NCI-H1436 (cell line): ENCODE measurements around the gene WDR72.
"Not testable (repeated sequence)": the region's sequence is repeated elsewhere in the genome, so short reads cannot be mapped to it uniquely, and the experiment has no call there.

Experiments
- DNase-seq: peaks from one replicate; lab custom pipeline; 2025; lab: John Stamatoyannopoulos, UW

WDR72 gene

DNA sequence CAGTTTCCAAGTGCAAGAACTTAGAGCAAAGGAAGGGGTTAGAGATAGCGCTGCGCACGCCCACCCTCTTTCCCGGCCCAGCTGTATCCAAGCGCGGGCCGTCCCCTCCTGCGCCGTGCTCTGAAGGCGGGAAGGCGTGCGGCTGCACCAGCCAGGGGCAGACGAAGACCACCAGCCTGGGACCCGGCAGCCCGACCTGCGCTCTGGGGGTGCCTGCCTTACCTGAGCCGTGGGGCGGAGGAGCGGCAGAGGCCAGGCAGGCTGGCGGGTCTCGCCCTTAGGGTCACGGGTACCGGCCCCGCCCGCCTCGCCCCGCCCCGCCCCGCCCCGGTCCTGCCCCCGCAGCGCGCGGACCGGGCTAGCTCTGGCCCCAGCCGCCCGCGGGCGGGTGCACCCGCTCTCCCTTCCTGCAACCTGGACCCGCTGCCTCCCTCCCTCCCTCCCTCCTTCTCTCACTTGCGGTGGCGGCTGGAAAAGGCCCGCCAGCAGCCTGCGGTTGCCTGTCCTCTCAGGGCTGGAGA, at the start of gene WDR72:
WDR72 (minus strand) TSS at position 253 of the 521 bp plus-strand sequence. CDS start 26,514 bp downstream, outside the sequence.
- no peak for DNase-seq

DNA sequence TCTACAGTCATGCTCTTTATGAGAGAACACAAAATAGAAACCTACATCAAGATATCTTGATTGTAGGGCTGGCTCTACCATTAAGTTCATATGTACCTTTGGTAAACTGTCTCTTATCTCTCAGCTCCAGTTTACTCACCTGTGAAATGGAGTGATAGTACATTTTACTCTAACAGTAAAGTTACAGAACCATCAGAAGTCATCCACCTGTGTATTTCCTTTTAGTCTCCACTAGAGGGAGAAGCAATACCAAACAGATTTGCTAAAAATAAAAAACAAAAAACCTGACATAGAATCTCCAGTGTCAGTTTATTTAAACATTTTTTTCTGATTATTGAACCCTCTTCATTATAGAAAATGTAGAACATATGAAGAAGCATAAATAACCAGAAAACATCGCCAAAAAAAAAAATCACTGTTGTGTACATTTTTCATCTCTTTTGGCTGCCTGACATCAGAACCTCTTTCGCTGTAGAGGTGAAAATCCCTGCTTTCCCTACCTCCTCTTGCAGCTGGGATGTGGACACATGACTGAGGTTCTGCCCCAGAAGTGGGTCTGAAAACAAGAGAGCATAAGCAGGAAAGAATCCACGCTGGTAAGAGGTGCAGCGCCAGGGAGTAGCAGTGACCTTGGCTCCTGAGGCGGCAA, 48.7 kb upstream of the WDR72 start:
- DNase-seq: no peak

DNA sequence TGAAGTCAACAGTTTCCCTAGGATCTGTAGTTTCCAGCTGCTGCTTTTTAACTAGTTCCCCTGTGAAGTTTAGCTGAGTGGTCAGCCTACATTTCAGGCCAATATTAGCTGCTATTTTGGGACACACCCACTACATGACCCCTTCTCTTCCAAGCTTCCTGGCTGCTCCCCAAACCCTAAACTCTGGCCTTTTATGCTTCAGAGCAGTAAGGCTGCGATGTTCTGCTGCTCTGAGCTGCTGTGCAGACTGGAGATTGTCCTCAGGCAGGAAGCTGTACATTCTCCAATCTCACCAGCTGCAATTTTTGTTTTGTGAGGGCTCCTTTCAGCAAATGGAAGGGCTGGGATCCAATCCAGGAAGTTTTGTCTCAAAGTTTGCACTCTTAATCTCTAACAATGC, 48.0 kb upstream of the WDR72 start:
- DNase-seq: no peak

DNA sequence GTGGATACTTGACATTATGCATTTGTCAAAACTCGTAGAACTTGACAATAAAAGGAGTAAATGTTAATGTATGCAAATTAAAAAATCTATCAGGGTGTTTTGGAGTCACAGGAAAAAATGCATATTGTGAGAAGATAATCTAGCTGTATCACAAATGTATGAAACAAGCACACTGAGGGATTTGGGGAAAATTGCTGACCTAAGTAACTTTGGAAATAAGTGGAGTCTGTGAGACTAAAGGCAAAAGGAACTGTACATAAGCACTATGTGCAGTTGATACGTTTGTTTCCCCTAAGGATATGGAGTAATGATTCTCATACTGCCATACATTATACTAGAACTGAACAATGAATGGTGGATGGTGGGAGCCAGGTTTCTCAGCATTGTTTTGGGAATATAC, 43.2 kb upstream of the WDR72 start:
- DNase-seq: no peak

DNA sequence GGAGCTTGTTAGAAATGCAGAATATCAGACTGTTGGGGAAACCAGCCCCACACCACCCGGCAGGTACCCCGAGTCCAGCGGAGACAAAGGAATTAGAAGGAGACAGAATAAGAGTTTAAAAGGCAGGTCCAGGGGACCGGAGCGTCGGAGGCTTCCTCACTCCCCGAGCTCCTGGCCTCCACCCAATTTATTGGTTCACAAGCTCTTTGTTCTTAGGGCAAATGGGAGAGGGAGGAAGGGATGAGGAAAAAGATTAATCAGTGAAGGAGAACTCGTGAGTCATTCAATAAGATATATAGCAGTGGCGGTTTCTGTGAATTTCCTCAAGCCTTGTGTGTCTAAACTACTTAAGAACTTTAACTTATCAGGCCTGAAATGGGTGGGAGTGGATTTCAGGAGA, 32.1 kb upstream of the WDR72 start:
- no peak for DNase-seq

DNA sequence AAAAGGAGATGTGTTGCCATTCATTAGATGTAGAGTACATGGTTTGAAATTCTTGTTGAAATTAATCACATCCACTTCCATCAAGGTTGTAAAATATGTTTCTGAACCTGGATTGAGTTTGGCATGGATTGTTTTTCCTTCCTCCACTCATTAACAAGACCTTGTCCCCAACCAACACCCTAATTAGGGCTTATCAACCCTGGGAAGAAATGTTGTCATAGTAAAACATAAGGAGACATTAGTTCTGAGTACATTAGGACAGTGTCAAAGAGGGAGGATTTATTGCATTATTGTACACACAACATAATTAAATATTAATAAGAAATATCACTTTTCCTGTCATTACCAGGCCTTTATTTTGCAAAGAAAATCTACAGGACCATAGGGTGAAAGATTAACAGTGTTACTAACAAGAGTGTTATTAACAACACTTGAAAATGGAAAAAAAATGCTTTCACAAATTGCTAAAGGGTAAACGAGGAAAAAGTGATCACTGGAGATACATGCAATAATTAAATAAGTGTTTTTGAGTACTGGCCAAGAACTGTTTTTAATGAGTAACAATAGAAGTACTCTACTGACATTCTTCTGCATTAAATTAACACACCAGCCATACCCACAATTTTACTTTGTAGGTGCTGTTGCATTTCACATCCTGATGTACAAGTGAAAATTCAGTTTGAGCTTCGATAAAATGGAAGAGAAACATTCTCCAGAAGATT, 30.4 kb upstream of the WDR72 start:
- DNase-seq: no peak

DNA sequence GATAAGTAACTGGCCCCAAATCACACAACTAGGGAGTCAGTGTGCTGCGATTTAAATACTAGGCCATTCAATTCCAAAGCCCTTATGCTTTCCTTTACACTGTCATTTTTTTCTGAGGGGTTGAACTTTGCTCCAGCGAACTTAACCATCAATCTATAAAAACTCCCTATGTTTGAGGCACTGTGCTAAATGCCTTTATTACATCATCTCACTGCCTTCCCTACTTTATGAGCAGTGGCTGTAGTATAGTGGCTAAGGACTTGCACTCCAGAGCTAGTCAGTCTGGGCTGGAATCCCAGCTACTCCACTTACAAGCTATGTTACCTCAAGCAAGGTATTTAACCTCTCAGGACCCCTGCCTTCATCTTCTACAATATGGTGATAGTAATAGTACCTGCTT, 26.9 kb upstream of the WDR72 start:
- DNase-seq: no peak

DNA sequence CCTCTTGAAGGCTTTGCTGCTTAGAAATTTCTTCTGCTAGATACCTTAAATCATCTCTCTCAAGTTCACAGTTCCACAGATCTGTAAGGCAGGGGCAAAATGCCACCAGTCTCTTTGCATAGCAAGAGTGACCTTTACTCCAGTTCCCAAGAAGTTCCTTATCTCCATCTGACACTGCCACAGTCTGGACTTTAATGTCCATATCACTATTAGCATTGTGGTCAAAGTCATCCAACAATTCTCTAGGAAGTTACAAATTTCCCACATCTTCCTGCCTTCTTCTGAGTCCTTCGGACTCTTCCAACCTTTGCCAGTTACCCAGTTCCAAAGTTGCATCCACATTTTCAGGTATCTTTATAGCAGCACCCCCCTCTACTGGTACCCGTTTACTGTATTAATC, 25.8 kb upstream of the WDR72 start:
- DNase-seq: not testable (repeated sequence)

DNA sequence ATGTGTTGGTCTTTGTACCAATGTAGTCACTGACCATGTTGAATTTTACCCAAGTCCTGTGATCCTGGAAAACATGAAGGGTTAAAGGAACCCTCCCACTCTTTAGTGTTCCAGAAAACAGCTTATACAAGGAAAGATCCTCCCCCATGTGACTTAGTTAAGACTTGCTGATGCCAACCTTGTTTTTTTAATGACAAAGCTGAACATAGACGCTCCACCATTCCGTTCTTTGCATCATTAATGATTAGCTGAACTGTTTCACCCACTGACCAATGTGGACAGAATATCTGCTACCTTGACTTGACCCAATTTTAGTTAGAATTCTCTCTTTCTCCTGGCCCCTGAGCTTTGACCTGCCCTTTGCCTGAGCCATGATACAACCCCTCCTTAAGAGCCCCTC, 3.5 kb upstream of the WDR72 start:
- DNase-seq: no peak

DNA sequence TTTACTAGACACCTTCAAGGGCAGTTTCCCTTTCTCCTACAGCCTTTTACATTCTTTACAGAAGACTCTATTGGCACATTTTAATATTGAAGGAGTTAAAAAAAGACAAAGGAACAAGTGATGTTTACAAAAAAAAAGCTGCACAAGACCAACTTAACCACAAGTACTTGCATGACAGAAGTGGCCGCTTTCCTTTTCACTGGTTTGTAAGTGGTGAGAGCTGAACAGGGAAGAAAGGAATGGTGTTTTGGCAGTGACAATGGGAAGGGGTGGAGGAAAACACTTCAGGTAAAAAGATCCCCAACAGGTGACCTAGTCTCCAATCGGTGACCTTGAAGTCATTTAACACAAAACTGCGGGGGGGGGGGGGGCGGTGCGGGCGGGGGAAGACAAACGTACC, 1.1 kb downstream of the WDR72 start:
- no peak for DNase-seq

DNA sequence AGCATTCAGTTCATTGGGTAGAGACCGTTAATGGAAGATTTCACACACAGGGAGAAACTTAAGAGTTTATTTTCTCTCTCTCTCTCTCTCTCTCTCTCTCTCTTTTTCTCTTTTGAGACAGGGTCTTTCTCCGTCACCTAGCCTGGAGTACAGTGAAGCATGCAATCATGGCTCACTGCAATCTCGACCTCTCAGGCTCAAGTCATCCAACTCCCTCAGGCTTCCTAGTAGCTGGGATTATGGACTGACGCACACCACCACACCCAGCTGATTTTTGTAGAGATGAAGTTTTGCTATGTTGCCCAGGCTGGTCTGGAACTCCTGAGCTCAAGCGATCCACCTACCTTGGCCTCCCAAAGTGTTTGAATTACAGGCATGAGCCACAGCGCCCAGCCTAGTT, 1.6 kb downstream of the WDR72 start:
- DNase-seq: no peak

DNA sequence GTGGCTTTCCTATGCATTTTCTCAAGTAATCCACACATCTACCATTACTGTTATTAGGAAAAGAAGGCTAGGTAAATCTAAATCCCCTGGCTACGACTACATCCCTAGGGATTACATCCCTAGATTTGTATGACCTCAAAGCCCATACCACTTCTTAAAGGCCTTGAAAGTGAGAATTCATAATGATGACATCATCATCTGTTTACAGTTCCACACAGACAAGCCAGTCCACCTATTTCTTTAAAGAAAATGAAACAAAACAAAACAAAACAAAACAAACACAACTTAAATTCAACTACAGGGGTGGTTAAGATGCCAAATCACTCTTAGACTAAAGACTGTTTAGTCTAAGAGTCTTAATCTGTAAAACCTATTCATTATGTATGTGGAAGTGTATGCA, 5.7 kb downstream of the WDR72 start:
- DNase-seq: no peak

DNA sequence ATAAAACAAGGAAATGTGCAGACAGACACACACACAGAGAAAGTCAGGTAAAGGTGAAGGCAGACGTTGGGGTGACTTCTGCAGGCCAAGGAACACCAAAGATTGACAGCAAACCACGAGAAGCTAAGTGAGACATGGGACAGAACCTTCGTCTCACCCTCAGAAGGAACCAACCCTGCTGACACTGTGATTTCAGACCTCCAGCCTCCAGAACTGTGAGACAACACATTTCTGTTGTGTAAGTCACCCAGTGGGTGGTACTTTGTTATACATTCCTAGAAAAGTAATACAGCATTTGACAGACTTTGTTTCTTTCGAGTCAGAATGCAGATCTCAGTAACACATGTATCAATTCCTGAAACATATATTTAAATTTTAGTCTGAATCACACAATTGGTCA, 7.1 kb downstream of the WDR72 start:
- no peak for DNase-seq

DNA sequence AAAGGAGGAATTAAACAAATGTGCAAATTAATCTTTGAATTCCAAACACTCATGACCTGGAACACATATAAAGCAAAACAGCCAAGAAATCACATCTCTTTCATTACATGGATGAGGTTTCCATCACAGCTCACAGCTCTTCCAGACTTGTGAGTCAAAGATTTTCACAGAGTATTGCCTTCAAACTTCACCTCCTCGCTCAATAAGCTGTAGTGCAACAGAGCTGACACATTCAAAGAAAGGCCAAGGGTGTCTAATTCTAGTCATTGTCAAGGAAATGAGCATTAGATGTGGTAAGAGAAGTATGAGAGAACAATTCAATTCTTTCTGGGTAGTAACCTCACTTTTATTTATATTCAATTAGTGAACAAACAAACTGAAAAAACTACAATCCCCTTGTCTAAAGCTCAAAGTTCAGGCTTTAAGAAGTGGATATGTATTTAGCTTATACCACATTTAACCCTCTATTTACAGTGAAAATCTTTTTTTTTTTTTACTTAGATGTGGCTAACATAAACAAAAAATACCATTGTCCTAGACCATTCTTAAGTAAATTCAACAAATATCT, 11.9 kb downstream of the WDR72 start:
- no peak for DNase-seq

DNA sequence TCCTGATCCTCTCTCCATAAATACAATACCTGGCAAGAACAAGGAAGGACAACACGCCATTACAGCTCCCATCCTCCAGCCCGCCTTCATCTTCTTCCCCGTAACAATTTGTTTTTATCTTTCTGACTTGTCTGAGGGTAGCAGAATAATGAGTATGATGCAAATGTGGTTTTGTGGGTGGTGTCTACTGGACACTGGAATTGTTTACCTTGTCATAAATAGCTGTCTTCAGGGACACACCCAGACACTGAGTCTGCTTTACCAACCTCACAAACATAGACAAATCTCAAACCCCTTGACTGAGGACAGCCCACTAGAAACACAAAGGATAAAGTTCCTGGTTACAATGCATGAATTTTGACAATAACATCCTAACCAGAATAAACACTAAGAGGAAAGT, 13.4 kb downstream of the WDR72 start:
- DNase-seq: no peak

DNA sequence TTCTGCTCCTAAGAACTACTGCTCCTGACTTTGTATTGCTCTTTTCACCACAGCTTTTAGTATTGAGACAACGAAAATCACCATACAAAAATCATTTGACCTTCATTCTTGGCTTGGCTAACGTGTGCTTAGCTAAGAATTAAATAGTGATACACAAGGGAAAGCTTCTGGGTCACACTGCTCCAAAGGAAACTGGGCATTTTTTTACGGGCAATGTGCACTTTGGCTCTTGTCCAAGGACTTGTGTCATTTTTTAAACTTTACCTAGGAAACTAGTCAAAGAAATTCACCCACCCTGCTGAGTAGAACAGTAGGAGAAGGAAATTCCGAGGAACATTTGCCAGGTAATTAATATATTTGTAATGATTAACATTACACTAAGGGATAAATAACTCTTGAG, 19.8 kb downstream of the WDR72 start:
- DNase-seq: no peak

DNA sequence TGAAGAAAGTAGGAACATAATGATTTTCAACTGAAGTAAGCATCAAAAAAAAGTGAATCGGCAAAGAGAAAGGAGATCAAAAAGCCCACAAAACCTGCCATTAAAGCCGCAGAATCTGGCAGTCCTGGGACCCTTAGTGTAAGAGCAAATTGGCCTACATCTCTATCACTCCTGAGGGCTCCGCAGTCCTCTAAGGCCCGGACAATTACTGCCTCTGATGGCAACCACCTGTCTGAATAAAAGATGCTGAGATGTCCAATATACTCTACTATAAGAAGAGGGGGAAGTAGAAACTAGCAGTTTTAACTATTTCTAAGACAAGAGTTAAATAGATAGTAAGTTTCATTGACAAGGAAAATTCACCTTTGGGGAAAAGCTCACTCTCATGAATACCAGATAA, 20.3 kb downstream of the WDR72 start:
- no peak for DNase-seq

DNA sequence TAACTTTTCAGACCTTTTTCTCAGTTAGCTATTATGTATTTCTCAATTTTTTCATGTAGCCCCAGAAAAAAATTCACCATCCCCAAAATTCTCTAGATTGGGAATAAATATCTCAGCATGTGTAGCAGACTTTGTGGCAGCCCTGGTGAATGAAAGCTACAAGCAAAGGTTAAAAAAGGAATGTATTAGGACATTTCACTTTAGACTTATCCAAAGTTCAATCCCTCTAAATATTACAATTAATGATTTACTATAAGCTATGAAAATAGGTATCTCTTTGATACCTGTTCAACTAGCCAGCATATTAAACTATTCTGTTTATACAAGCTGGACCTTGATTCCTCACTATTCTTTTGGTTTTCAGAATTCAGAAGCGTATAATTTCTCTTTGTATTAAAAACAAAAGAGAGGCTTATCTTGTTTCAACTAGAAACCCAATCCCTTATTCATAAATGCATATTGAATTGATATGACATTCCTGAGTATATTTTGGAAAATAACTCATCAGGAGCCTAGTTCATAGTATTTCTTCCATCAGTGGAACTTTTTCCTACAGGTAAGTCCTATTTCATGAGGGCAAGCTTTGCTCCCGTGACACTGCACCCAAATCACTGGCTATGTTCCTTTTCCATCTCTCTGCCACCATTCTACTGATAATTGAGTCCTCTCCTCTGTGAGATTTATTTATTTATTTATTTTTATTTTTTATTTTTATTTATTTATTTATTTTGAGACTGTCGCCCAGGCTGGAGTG, 38.0 kb downstream of the WDR72 start:
- DNase-seq: no peak

DNA sequence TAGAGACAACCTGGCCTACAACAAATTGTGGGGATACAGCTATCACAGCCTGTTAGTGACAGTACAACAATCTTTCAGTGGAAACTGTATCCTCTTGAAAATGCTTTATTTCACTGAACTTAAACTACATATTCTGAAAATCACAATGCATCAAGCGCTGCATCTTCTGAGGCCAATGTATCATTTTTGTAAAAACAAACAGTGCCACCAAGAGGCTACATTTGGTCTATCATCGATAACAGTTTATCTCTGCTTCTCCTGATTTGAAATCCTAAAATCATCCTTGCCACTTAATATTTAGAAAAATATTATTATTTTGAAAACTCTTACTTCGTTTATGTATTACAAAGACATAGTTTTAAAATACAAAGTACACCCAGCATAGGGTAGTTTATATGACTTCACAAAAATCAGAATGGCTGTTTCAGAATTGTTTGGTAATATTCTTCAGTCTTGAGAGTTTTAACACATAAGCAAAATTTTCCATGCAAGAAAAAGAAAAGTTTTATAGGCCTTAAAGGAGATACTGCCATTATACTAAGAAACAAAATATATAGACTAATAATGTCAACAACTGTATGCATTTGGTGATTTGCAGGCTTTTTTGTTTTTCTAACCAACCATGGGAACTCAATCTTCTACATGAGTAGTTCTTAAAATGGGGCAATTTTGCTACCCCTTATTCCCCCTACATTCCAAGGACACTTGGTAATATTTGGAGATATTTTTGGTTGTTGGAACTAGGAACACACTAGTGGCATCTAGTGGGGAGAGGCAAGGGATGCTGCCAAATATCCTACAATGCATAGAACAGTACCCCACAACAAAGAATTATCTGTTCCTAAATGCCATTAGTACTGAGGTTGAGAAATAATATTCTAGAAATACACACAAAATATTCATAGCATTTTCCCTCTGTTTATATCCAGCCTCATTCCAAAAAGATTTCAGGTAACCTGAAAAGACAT, 42.3 kb downstream of the WDR72 start:
- peak; percentile 10 for DNase-seq

DNA sequence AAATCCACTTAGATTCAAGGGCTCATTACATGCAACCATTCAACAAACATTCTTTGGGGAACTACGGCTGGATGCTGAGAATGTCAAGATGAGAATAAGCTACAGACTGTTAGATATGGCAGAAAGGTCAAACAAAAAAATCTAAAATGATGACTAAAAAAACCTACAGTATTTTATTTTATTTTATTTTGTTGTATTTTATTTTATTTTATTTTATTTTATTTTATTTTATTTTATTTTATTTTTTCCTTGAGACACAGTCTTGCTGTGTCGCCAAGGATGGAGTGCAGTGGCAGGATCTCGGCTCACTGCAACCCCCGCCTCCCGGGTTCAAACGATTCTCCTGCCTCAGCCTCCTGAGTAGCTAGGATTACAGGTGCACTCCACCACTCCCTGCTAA, 46.2 kb downstream of the WDR72 start:
- DNase-seq: no peak

DNA sequence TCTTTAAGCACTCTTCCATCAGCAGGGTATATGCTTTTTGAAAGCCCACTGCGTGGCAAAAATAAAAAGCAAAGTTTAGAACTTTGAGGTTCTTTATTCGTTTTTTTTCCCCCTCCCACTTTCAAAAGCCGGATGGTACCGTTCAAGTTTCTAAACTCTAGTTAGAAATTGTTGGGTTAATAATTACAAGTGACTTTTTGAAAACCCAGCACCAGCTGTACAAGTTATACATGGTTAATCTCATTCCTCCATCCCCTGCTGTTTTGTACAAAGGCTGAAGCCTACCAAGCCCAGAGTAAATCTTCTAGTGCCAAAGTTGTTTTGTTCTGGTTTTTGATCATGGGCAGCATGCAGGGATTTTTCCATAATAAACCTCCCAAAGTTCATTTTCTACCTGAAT, 48.6 kb downstream of the WDR72 start:
- DNase-seq: no peak
